RWPE2 (cell line): ENCODE measurements around the gene SLC26A1.

Experiments used
- ATAC-seq: fragments of 200-7000 bp; cut with Tn5 transposase; 3 replicates; pipeline ENCODE4 v1.9.1; 2021; ENCODE audit warnings: low read depth
- DNase-seq: peaks from one replicate; pipeline ENCODE4 v3.0.0-alpha.2; 2020; ENCODE audit warnings: low spot score
- H3K27ac ChIP-seq: fragments of 450-650 bp; 2 replicates; pipeline ENCODE4 v1.5.1; 2017; ENCODE audit warnings: mild to moderate bottlenecking; ENCODE audit not compliant: poor library complexity, severe bottlenecking
- H3K27me3 ChIP-seq: fragments of 250-450 bp; sonication (Bioruptor Pico); 2 replicates; pipeline ENCODE4 v1.5.1; 2021; ENCODE audit warnings: mild to moderate bottlenecking, moderate library complexity; ENCODE audit not compliant: insufficient read depth, poor library complexity, severe bottlenecking
- H3K36me3 ChIP-seq: fragments of 250-450 bp; sonication (Bioruptor Pico); 2 replicates; pipeline ENCODE4 v1.5.1; 2020; ENCODE audit warnings: low read depth, mild to moderate bottlenecking, moderate library complexity
- H3K4me1 ChIP-seq: fragments of 250-450 bp; sonication (Bioruptor Pico); 2 replicates; pipeline ENCODE4 v1.5.1; 2021; ENCODE audit warnings: mild to moderate bottlenecking, moderate library complexity; ENCODE audit not compliant: insufficient read depth, poor library complexity, severe bottlenecking
- H3K4me3 ChIP-seq: fragments of 250-450 bp; sonication (Bioruptor Pico); 2 replicates; pipeline ENCODE4 v1.5.1; 2021; ENCODE audit warnings: mild to moderate bottlenecking, moderate library complexity; ENCODE audit not compliant: severe bottlenecking
- H3K9me3 ChIP-seq: fragments of 250-450 bp; sonication (Bioruptor Pico); 2 replicates; pipeline ENCODE4 v1.5.1; 2021; ENCODE audit warnings: mild to moderate bottlenecking, moderate library complexity; ENCODE audit not compliant: severe bottlenecking
- TF ChIP-seq, protein P1 (sequence below): fragments of 450-650 bp; IDR thresholded peaks from one replicate; pipeline ENCODE4 v1.5.1; 2017; ENCODE audit warnings: mild to moderate bottlenecking, moderate library complexity; ENCODE audit not compliant: poor library complexity, severe bottlenecking

The SLC26A1 gene

DNA sequence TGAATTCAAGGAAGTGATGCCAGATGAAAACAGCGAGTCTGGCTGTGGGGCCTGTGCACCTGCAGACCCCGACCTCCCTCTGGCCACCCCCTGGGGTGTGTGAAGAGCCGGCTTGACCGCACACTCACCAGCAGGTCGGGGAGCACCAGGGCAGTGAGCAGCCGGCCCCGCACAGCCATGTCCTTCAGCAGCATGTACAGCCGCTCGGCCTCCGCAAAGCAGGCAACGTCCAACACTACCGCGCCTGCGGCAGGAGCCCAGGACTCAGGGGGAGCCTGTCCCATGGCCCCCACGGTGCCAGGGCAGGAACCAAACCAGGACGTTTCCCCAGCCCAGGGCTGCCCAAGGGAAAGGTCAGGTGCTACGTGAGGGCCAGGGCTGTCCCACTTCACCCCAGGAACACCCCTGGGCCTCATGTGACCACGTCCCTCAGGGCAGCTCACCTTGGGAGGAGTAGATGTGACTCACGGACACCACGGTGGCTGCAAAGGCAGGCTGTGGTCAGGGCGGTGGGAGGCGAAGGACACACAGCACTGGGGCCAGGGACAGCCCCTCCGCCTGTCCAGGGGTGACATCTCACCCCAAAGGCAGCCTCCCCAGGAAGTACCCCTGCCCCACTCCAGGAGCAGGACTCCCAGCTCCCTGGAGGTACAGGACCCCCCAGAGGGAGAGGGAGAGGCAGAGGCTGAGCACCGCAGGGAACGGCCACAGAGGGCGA, 28.0 kb downstream of the SLC26A1 start:
- no peak for DNase-seq
- Histone ChIP-seq H3K36me3 (peaks cover 7% of the 10 kb centered on the region; the same call in 1 of the 2 replicates), H3K4me1 (no peaks in the 10 kb centered on the region), H3K27ac (no peak overlapping the region), H3K27me3 (no peaks in the 10 kb centered on the region), H3K9me3 (no peaks in the 10 kb centered on the region), H3K4me3 (no peak overlapping the region)
- TF ChIP-seq, protein P1, sequence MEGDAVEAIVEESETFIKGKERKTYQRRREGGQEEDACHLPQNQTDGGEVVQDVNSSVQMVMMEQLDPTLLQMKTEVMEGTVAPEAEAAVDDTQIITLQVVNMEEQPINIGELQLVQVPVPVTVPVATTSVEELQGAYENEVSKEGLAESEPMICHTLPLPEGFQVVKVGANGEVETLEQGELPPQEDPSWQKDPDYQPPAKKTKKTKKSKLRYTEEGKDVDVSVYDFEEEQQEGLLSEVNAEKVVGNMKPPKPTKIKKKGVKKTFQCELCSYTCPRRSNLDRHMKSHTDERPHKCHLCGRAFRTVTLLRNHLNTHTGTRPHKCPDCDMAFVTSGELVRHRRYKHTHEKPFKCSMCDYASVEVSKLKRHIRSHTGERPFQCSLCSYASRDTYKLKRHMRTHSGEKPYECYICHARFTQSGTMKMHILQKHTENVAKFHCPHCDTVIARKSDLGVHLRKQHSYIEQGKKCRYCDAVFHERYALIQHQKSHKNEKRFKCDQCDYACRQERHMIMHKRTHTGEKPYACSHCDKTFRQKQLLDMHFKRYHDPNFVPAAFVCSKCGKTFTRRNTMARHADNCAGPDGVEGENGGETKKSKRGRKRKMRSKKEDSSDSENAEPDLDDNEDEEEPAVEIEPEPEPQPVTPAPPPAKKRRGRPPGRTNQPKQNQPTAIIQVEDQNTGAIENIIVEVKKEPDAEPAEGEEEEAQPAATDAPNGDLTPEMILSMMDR, result no peak
- no peak for ATAC-seq

DNA sequence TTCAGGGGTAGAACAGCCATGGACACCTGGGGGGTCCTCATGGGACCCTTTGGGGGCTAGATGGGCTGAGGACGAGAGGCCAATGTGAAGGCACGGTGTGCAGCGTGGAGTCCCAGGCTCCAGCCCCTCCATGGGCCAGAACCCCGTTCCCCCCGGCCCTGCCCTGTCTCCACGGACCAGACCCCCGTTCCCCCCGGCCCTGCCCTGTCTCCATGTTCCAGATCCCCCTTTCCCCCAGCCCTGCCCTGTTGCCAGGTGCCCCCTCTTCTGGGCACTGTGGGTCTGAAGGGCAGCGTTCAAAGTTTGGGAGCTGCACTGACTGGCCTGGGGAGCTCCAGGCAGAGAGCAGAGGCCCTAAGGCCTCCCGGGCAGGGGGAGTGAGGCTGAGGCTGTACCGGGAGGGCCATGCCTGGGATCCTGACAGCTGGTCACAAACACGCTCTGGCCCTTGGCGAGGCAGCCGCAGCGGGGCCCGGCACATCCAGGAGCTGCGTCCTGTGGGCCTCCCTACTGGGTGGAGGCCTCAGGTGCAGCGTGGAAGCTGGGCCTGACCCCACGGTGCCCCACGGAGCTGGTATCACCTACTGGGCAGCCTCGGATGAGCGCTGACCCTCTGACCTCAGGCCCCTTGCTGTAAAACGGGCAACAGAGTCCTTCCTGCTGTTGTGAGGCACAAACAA, 28.7 kb downstream of the SLC26A1 start:
- TF ChIP-seq, protein P1, result no peak
- H3K27ac ChIP-seq, result no peak overlapping the region
- no peaks in the 10 kb centered on the region for H3K27me3 ChIP-seq
- H3K36me3 ChIP-seq, result peaks cover 7% of the 10 kb centered on the region; the same call in 1 of the 2 replicates
- H3K4me3 ChIP-seq, result no peak overlapping the region
- H3K4me1 ChIP-seq, result no peaks in the 10 kb centered on the region
- no peaks in the 10 kb centered on the region for H3K9me3 ChIP-seq
- DNase-seq, result no peak
- no peak for ATAC-seq

DNA sequence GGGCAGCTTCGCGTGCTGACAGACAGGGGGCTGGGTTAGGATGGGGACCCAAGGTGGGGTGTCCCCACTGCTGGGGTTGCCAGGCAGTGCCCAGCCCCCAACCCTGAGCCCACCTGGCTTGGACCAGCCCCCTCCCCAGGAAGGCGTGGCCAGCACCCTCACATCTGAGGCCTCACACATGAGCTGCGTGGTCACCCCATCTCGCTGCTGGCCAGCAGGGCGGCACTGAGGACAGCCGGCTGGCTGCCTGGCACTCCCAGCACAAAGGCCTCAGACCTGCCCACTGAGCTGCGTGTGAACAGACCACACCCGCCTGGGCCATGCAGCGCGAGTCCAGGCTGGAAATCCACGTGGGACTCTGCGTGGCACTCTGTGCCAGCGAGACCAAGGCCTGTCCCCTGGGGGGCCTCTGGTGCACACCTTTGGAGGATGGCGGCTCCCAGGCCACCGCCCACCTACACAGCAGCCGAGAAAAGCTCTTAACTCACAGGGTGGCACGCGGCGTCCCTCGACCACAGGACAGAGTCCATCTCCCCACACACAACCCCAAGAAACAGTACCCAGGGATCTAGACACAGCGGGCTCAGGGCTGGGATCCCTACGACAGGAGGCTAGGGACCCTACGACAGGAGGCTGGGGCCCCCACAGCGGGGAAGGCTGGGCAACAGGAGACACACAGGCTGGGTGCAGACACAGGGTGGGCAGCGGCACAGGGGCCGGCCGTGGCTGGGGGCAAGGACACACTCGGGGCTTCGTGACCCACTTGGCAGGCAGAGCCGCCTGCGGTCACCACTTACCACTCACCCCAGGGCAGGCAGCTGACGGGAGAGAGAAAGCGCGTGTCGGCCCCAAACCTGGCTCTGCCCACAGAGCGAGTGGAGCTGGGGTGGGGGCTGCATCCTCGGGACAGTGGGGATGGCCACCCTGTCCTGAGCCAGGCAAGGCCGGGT, 29.7 kb downstream of the SLC26A1 start:
- ATAC-seq (no peak), DNase-seq (peak; percentile 56)
- no peaks in the 10 kb centered on the region for H3K27me3 ChIP-seq
- H3K36me3 ChIP-seq, result peaks cover 7% of the 10 kb centered on the region; the same call in 1 of the 2 replicates
- no peaks in the 10 kb centered on the region for H3K9me3 ChIP-seq
- no peaks in the 10 kb centered on the region for H3K4me1 ChIP-seq
- TF ChIP-seq, protein P1, result no peak
- H3K27ac ChIP-seq, result no peak overlapping the region
- no peak overlapping the region for H3K4me3 ChIP-seq

DNA sequence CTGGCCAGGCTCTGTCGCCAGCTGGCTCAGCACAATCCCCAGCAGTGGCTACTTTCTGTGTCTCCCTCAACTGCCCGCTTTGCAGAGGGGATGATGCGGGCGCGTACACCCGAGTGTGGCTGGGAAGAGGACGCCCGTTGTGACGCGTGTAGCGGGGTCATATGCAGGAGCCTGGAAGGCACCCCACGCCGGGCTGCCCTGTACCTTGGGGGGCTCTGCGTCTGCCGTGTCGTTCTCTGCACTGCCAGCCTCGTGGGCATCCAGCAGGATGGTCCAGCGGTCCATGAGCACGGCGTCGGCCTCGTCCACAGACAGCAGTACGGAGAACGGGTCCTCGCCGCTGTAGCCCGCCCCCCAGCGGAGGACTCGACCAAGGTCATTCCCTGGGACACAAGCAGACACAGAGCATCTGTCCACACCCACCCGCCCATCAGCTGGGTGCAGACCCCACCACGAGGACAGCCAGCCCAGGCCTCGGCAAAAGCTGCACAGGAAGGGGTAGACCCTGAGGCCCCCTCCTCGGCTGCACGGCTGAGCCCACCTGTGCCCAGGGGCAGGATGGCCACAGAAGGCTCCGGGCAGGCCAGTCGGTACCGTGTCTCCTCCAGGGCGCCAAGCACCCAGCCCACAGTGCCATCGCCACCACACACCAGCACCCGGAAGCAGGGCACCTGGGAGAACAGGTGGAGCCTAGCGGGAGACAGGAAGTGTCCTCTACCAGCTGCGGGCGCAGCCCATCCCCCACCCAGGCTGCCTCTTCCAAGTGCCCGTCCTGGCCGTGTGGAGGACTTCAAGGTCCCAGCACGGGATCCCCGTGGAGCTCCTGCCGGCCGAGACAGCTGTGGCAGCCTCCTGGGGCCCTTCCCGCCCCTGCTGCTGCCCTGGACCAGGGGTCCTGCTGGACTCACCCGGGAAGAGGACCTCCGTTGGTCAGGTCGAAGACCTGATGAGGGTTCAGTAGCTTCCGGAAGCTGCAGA, 30.7 kb downstream of the SLC26A1 start:
- no peaks in the 10 kb centered on the region for H3K9me3 ChIP-seq
- no peak overlapping the region for H3K27ac ChIP-seq
- DNase-seq (no peak), ATAC-seq (0 out of 3 replicates have a peak, but pooled peaks have one; percentile 1)
- peaks cover 7% of the 10 kb centered on the region; the same call in 1 of the 2 replicates for H3K36me3 ChIP-seq
- no peaks in the 10 kb centered on the region for H3K27me3 ChIP-seq
- H3K4me3 ChIP-seq, result no peak overlapping the region
- TF ChIP-seq, protein P1, result no peak
- no peaks in the 10 kb centered on the region for H3K4me1 ChIP-seq
